GM13977 (cell line): ENCODE data around the gene PEAK1.

Source experiments
- DNase-seq: peaks from one replicate; pipeline ENCODE4 v3.0.0; 2012; ENCODE audit warnings: low spot score
- CTCF ChIP-seq: IDR thresholded peaks from 2 replicates; pipeline ENCODE4 v1.5.1; 2012; ENCODE audit warnings: mild to moderate bottlenecking, control low read depth; ENCODE audit not compliant: insufficient read depth; ENCODE audit errors: extremely low read depth, missing control alignments
- in situ Hi-C: fragments of 300-500 bp; cut with MboI; formaldehyde crosslinking; loops from one replicate; pipeline ENCODE4 v1.12.0; 2022; ENCODE audit warnings: low sequenced_read_pairs, low pct_unique_long_range_greater_than_20kb, mixed read lengths, inconsistent platforms; ENCODE audit not compliant: unreplicated experiment

Gene PEAK1

GRCh38 chr15:77097921-77098320, 322.0 kb downstream of the PEAK1 start:
- in situ Hi-C loops: no loop called here
- no peak for DNase-seq
- no peak for TF ChIP-seq CTCF

- TF ChIP-seq CTCF: no peak
- DNase-seq: no peak
- in situ Hi-C loops: no loop called here
Observed at GRCh38 chr15:77097248-77097721, 322.6 kb downstream of the PEAK1 start.

- TF ChIP-seq CTCF: no peak
- DNase-seq: no peak
- in situ Hi-C loops: no loop called here
Observed at GRCh38 chr15:77096541-77096940, 323.4 kb downstream of the PEAK1 start.

- in situ Hi-C loops: no loop called here
- DNase-seq: no peak
- no peak for TF ChIP-seq CTCF
Observed at GRCh38 chr15:77096138-77096537, 323.8 kb downstream of the PEAK1 start.

GRCh38 chr15:77094397-77095030, 325.4 kb downstream of the PEAK1 start:
- DNase-seq: no peak
- in situ Hi-C loops: no loop called here
- TF ChIP-seq CTCF: no peak

GRCh38 chr15:77093436-77093835, 326.5 kb downstream of the PEAK1 start:
- in situ Hi-C loops: no loop called here
- no peak for TF ChIP-seq CTCF

More at GRCh38 chr15:77093436-77093835, 326.5 kb downstream of the PEAK1 start:
- DNase-seq: no peak
